Transverse colon (tissue), 4 donors: ENCODE measurements around the gene PLEKHO2.
"Not testable (repeated sequence)": the region's sequence is repeated elsewhere in the genome, so short reads cannot be mapped to it uniquely, and the experiment has no call there.

Experiments used
- CTCF ChIP-seq, 5 experiments: fragments of 200-600 bp in 3 of 5; fragments of 450-650 bp in 2 of 5; sonication (generic) in 3 of 5; IDR thresholded peaks; 1 replicate in 2 of 5; 2 replicates in 3 of 5; pipeline ENCODE4 v1.5.1; 2016 to 2017; ENCODE audit warnings: antibody characterized with exemption in 5 of 5, inconsistent platforms in 3 of 5, mild to moderate bottlenecking in 2 of 5, moderate library complexity in 1 of 5
- EP300 ChIP-seq: sonication (generic); formaldehyde crosslinking; IDR thresholded peaks from one replicate; pipeline ENCODE4 v1.6.1; 2017; ENCODE audit warnings: antibody characterized with exemption, low read depth
- POLR2A ChIP-seq: fragments of 450-650 bp; IDR thresholded peaks from one replicate; pipeline ENCODE4 v1.6.1; 2016; ENCODE audit warnings: antibody characterized with exemption, mild to moderate bottlenecking, moderate library complexity
- POLR2AphosphoS5 ChIP-seq, 3 donors: sonication (generic); formaldehyde crosslinking; IDR thresholded peaks; one replicate each; pipeline ENCODE4 v1.6.1; 2016; ENCODE audit warnings: antibody characterized with exemption in 3 of 3

GRCh38 chr15:64795921-64796320 lies 45.8 kb upstream of the PLEKHO2 start:
- not testable (repeated sequence) for TF ChIP-seq POLR2A; CTCF (IDR thresholded peaks at IDR 0.05); EP300; POLR2AphosphoS5 (IDR thresholded peaks at IDR 0.05)
